HEK293 (cell line): ENCODE results near the gene MYBBP1A.

ENCODE experiments used
- CTCF ChIA-PET: fragments of 350-600 bp; formaldehyde crosslinking; extraction: SDS; loops from one replicate; lab custom pipeline; 2021; ENCODE audit warnings: antibody characterized with exemption; lab: Yijun Ruan, JAX
- POLR2A ChIA-PET: fragments of 300-600 bp; formaldehyde crosslinking; extraction: SDS; loops from one replicate; lab custom pipeline; 2020; ENCODE audit warnings: antibody characterized with exemption, inconsistent platforms; lab: Yijun Ruan, JAX
- H3K27ac ChIP-seq: fragments of 200-500 bp; sonication (Bioruptor generic); 2 replicates; pipeline ENCODE4 v1.5.1; 2014; ENCODE audit warnings: low read depth, low read length, control low read depth, inconsistent platforms; ENCODE audit errors: extremely low read depth
- H3K36me3 ChIP-seq, 2 experiments: fragments of 200-500 bp in 1 of 2; sonication (Bioruptor generic) in 1 of 2; 1 replicate in 1 of 2; 2 replicates in 1 of 2; pipeline ENCODE4 v1.5.1; 2014 to 2017; ENCODE audit warnings: inconsistent platforms in 2 of 2, low read length in 2 of 2; ENCODE audit not compliant: control insufficient read depth in 2 of 2, insufficient read depth in 1 of 2
- H3K4me1 ChIP-seq: fragments of 200-500 bp; sonication (Bioruptor generic); 2 replicates; pipeline ENCODE4 v1.5.1; 2014; ENCODE audit warnings: mild to moderate bottlenecking, low read length, inconsistent platforms; ENCODE audit not compliant: control insufficient read depth, insufficient read depth
- H3K4me3 ChIP-seq: 2 replicates; pipeline ENCODE4 v1.5.1; 2011; ENCODE audit warnings: low read depth, mild to moderate bottlenecking, control low read depth, low read length, moderate library complexity
- H3K9me3 ChIP-seq: fragments of 200-500 bp; sonication (Bioruptor generic); 2 replicates; pipeline ENCODE4 v1.5.1; 2014; ENCODE audit warnings: low read depth, low read length, inconsistent platforms; ENCODE audit not compliant: control insufficient read depth, insufficient read depth
- BCL11A ChIP-seq: fragments of 450-650 bp; formaldehyde crosslinking; IDR thresholded peaks from 2 replicates; pipeline ENCODE4 v1.5.1; 2016; ENCODE audit warnings: low read depth, missing biosample characterization, missing genetic modification characterization
- FEZF1 ChIP-seq: fragments of 450-650 bp; formaldehyde crosslinking; IDR thresholded peaks from 2 replicates; pipeline ENCODE4 v1.5.1; 2016; ENCODE audit warnings: missing biosample characterization, missing genetic modification characterization
- GLIS2 ChIP-seq: fragments of 450-650 bp; formaldehyde crosslinking; IDR thresholded peaks from 2 replicates; pipeline ENCODE4 v1.5.1; 2016; ENCODE audit warnings: missing biosample characterization, missing genetic modification characterization
- KLF1 ChIP-seq: fragments of 450-650 bp; formaldehyde crosslinking; IDR thresholded peaks from 2 replicates; pipeline ENCODE4 v1.5.1; 2016; ENCODE audit warnings: missing biosample characterization, missing genetic modification characterization
- KLF9 ChIP-seq: fragments of 450-650 bp; formaldehyde crosslinking; IDR thresholded peaks from 2 replicates; pipeline ENCODE4 v1.5.1; 2016; ENCODE audit warnings: missing biosample characterization, missing genetic modification characterization, low read depth
- MYNN ChIP-seq: fragments of 450-650 bp; formaldehyde crosslinking; IDR thresholded peaks from 2 replicates; pipeline ENCODE4 v1.5.1; 2016; ENCODE audit warnings: missing biosample characterization, missing genetic modification characterization, borderline replicate concordance
- PRDM6 ChIP-seq: fragments of 450-650 bp; formaldehyde crosslinking; IDR thresholded peaks from 2 replicates; pipeline ENCODE4 v1.5.1; 2017; ENCODE audit warnings: missing biosample characterization, missing genetic modification characterization
- REST ChIP-seq: fragments of 450-650 bp; formaldehyde crosslinking; IDR thresholded peaks from 2 replicates; pipeline ENCODE4 v1.5.1; 2016; ENCODE audit warnings: missing biosample characterization, missing genetic modification characterization
- SCRT2 ChIP-seq: fragments of 450-650 bp; formaldehyde crosslinking; IDR thresholded peaks from 2 replicates; pipeline ENCODE4 v1.5.1; 2016; ENCODE audit warnings: missing biosample characterization, missing genetic modification characterization
- YY2 ChIP-seq: fragments of 450-650 bp; formaldehyde crosslinking; IDR thresholded peaks from 2 replicates; pipeline ENCODE4 v1.5.1; 2016; ENCODE audit warnings: missing biosample characterization, missing genetic modification characterization
- ZBTB6 ChIP-seq: fragments of 450-650 bp; formaldehyde crosslinking; IDR thresholded peaks from 2 replicates; pipeline ENCODE4 v1.5.1; 2017; ENCODE audit warnings: missing biosample characterization, missing genetic modification characterization
- ZBTB7A ChIP-seq: fragments of 450-650 bp; formaldehyde crosslinking; IDR thresholded peaks from 2 replicates; pipeline ENCODE4 v1.5.1; 2016; ENCODE audit warnings: low read depth, missing biosample characterization, missing genetic modification characterization
- ZEB2 ChIP-seq: fragments of 450-650 bp; formaldehyde crosslinking; IDR thresholded peaks from 2 replicates; pipeline ENCODE4 v1.5.1; 2016; ENCODE audit warnings: missing biosample characterization, missing genetic modification characterization
- ZIC2 ChIP-seq: fragments of 450-650 bp; formaldehyde crosslinking; IDR thresholded peaks from 2 replicates; pipeline ENCODE4 v1.5.1; 2016; ENCODE audit warnings: missing biosample characterization, missing genetic modification characterization
- ZNF26 ChIP-seq: fragments of 450-650 bp; formaldehyde crosslinking; IDR thresholded peaks from 2 replicates; pipeline ENCODE4 v1.5.1; 2016; ENCODE audit warnings: missing biosample characterization, missing genetic modification characterization
- ZNF292 ChIP-seq: fragments of 450-650 bp; formaldehyde crosslinking; IDR thresholded peaks from 2 replicates; pipeline ENCODE4 v1.5.1; 2016; ENCODE audit warnings: low read depth, missing biosample characterization, missing genetic modification characterization, borderline replicate concordance
- ZNF354C ChIP-seq: fragments of 450-650 bp; formaldehyde crosslinking; IDR thresholded peaks from 2 replicates; pipeline ENCODE4 v1.5.1; 2016; ENCODE audit warnings: missing biosample characterization, missing genetic modification characterization, low read depth, borderline replicate concordance
- ZNF394 ChIP-seq: fragments of 450-650 bp; formaldehyde crosslinking; IDR thresholded peaks from 2 replicates; pipeline ENCODE4 v1.5.1; 2016; ENCODE audit warnings: missing biosample characterization, missing genetic modification characterization, mild to moderate bottlenecking, moderate library complexity, borderline replicate concordance
- ZNF404 ChIP-seq: fragments of 450-650 bp; formaldehyde crosslinking; IDR thresholded peaks from 2 replicates; pipeline ENCODE4 v1.5.1; 2017; ENCODE audit warnings: missing biosample characterization, missing genetic modification characterization
- ZNF426 ChIP-seq: fragments of 450-650 bp; formaldehyde crosslinking; IDR thresholded peaks from 2 replicates; pipeline ENCODE4 v1.5.1; 2017; ENCODE audit warnings: missing biosample characterization, missing genetic modification characterization, mild to moderate bottlenecking, inconsistent platforms, moderate library complexity
- ZNF654 ChIP-seq: fragments of 450-650 bp; formaldehyde crosslinking; IDR thresholded peaks from 2 replicates; pipeline ENCODE4 v1.5.1; 2016; ENCODE audit warnings: low read depth, missing biosample characterization, missing genetic modification characterization
- ZNF664 ChIP-seq: fragments of 450-650 bp; formaldehyde crosslinking; IDR thresholded peaks from 2 replicates; pipeline ENCODE4 v1.5.1; 2016; ENCODE audit warnings: missing biosample characterization, missing genetic modification characterization
- ZNF677 ChIP-seq: fragments of 450-650 bp; IDR thresholded peaks from 2 replicates; pipeline ENCODE4 v1.5.0; 2018; ENCODE audit warnings: missing biosample characterization, mild to moderate bottlenecking, missing genetic modification characterization, moderate library complexity
- ZSCAN23 ChIP-seq: fragments of 450-650 bp; formaldehyde crosslinking; IDR thresholded peaks from 2 replicates; pipeline ENCODE4 v1.5.1; 2016; ENCODE audit warnings: missing biosample characterization, missing genetic modification characterization

Gene MYBBP1A

GRCh38 chr17:4497101-4497824 lies 57.9 kb downstream of the MYBBP1A start:
- CTCF ChIA-PET = no interaction called here
- no peaks in the 10 kb centered on the region for H3K36me3 ChIP-seq
- POLR2A ChIA-PET = interaction anchor here (0.6 kb wide), 1 partner anchor 233 kb away, joined by 4 read pairs; the partner anchor contains the start of gene ANKFY1
- no peak overlapping the region for H3K27ac ChIP-seq
- TF ChIP-seq ZIC2 (tag by site-specific recombination) (peak; percentile 92), ZNF394 (no peak)
- H3K9me3 ChIP-seq = no peaks in the 10 kb centered on the region
- no peaks in the 10 kb centered on the region for H3K4me1 ChIP-seq
- no peak overlapping the region for H3K4me3 ChIP-seq

GRCh38 chr17:4492721-4493561 lies 62.2 kb downstream of the MYBBP1A start:
- Histone ChIP-seq H3K4me3 (no peak overlapping the region), H3K9me3 (no peaks in the 10 kb centered on the region), H3K36me3 (no peaks in the 10 kb centered on the region), H3K27ac (no peak overlapping the region), H3K4me1 (no peaks in the 10 kb centered on the region)
- no peak for TF ChIP-seq ZNF354C (tag by site-specific recombination)
- no peak for TF ChIP-seq ZEB2 (tag by site-specific recombination)
- TF ChIP-seq ZBTB6 (tag by site-specific recombination) = no peak
- no peak for TF ChIP-seq ZNF292 (tag by site-specific recombination)
- peak; percentile 99 for TF ChIP-seq REST (tag by site-specific recombination)
- TF ChIP-seq ZNF654 = no peak
- TF ChIP-seq MYNN (tag by site-specific recombination) = peak; percentile 69; the same call in 1 of the 2 replicates
- 0 out of 2 replicates have a peak, but pooled peaks have one; percentile 53 for TF ChIP-seq BCL11A (tag by site-specific recombination)
- no peak for TF ChIP-seq ZBTB7A (tag by site-specific recombination)
- no peak for TF ChIP-seq KLF9 (tag by site-specific recombination)
- TF ChIP-seq PRDM6 = no peak
- TF ChIP-seq ZSCAN23 (tag by site-specific recombination) = no peak
- no peak for TF ChIP-seq SCRT2
- 0 out of 2 replicates have a peak, but pooled peaks have one; percentile 33 for TF ChIP-seq KLF1 (tag by site-specific recombination)
- TF ChIP-seq YY2 (tag by site-specific recombination) = no peak
- no peak for TF ChIP-seq ZNF426 (tag by site-specific recombination)
- TF ChIP-seq FEZF1 = no peak
- TF ChIP-seq GLIS2 (tag by site-specific recombination) = no peak
- no peak; the same call in 1 of the 2 replicates for TF ChIP-seq ZNF664
- no peak for TF ChIP-seq ZNF677 (tag by site-specific recombination)
- no peak for TF ChIP-seq ZNF404 (tag by site-specific recombination)
- TF ChIP-seq ZNF26 = no peak
- ChIA-PET CTCF (interaction anchor here (0.7 to 1.4 kb wide), 4 partner anchors 10 to 74 kb away, joined by 3 to 4 read pairs (median 3); no protein-coding TSS in a partner anchor), POLR2A (interaction anchor here (0.5 kb wide), 1 partner anchor 359 kb away, joined by 3 read pairs; no protein-coding TSS in a partner anchor)
